Endometrial microvascular endothelial cells (primary cell): ENCODE results near the gene MCTP2. TPM values are rescaled to one million over a fixed set of nuclear protein-coding genes. Genes with fewer than 3 reads are reported as not detected.

ENCODE experiments used
- in situ Hi-C: cut with HindIII; loops from 2 replicates; pipeline ENCODE4 v1.10.0; 2017; ENCODE audit warnings: low sequenced_read_pairs, low pct_unique_long_range_greater_than_20kb; ENCODE audit errors: inconsistent ontology term
- total RNA-seq: library from RNA; depleted of rRNA; stranded (reverse); fragments of >200 nt; gene quantifications from one replicate; pipeline ENCODE4 v1.2.3, GENCODE V29; 2015; ENCODE audit errors: inconsistent ontology term

The MCTP2 gene
- total RNA-seq, 1 donor from 2014 or later = not detected

- in situ Hi-C loops = no loop called here
Measured at GRCh38 chr15:94290730-94291129, 59.4 kb downstream of the MCTP2 start.

GRCh38 chr15:94293411-94294402 is 62.3 kb downstream of the MCTP2 start:
- in situ Hi-C loops = no loop called here

- in situ Hi-C loops = no loop called here
Measured at GRCh38 chr15:94294556-94294955, 63.2 kb downstream of the MCTP2 start.

GRCh38 chr15:94295275-94295674 is 63.9 kb downstream of the MCTP2 start:
- in situ Hi-C loops = no loop called here

- in situ Hi-C loops = no loop called here
Measured at GRCh38 chr15:94296717-94297116, 65.4 kb downstream of the MCTP2 start.

- in situ Hi-C loops = no loop called here
Measured at GRCh38 chr15:94297558-94297957, 66.2 kb downstream of the MCTP2 start.

- in situ Hi-C loops = no loop called here
Measured at GRCh38 chr15:94298364-94298763, 67.0 kb downstream of the MCTP2 start.

- in situ Hi-C loops = no loop called here
Measured at GRCh38 chr15:94300612-94301011, 69.3 kb downstream of the MCTP2 start.

- in situ Hi-C loops = no loop called here
Measured at GRCh38 chr15:94305133-94305532, 73.8 kb downstream of the MCTP2 start.

GRCh38 chr15:94306700-94307650 is 75.6 kb downstream of the MCTP2 start:
- in situ Hi-C loops = no loop called here

- in situ Hi-C loops = no loop called here
Measured at GRCh38 chr15:94312946-94313345, 81.6 kb downstream of the MCTP2 start.

GRCh38 chr15:94314639-94315038 is 83.3 kb downstream of the MCTP2 start:
- in situ Hi-C loops = no loop called here

- in situ Hi-C loops = no loop called here
Measured at GRCh38 chr15:94317211-94317610, 85.8 kb downstream of the MCTP2 start.

- in situ Hi-C loops = no loop called here
Measured at GRCh38 chr15:94322141-94322540, 90.8 kb downstream of the MCTP2 start.

- in situ Hi-C loops = no loop called here
Measured at GRCh38 chr15:94323076-94323475, 91.7 kb downstream of the MCTP2 start.

GRCh38 chr15:94324117-94324826 is 92.9 kb downstream of the MCTP2 start:
- in situ Hi-C loops = no loop called here

- in situ Hi-C loops = no loop called here
Measured at GRCh38 chr15:94324835-94325767, 93.7 kb downstream of the MCTP2 start.

GRCh38 chr15:94327356-94327936 is 96.1 kb downstream of the MCTP2 start:
- in situ Hi-C loops = no loop called here
